Smooth muscle cell (in vitro differentiated cells): ENCODE measurements around the gene KIAA1328. TPM values are rescaled to one million over a fixed set of nuclear protein-coding genes. Genes with fewer than 3 reads are reported as not detected.
"Not testable (repeated sequence)": the region's sequence is repeated elsewhere in the genome, so short reads cannot be mapped to it uniquely, and the experiment has no call there.

Source experiments
- DNase-seq: peaks from one replicate; lab custom pipeline; 2025; ENCODE audit not compliant: unreplicated experiment; lab: John Stamatoyannopoulos, UW
- H2AFZ ChIP-seq: fragments of 200-600 bp; sonication (generic); 2 replicates; pipeline ENCODE4 v1.6.0; 2016; ENCODE audit warnings: antibody characterized with exemption, low read depth, mild to moderate bottlenecking
- H3F3A ChIP-seq: fragments of 200-600 bp; sonication (generic); 2 replicates; pipeline ENCODE4 v1.6.0; 2017; ENCODE audit warnings: antibody characterized with exemption, low read depth
- H3K27ac ChIP-seq: fragments of 200-600 bp; sonication (generic); 2 replicates; pipeline ENCODE4 v1.5.1; 2016; ENCODE audit warnings: low read depth, mild to moderate bottlenecking
- H3K27me3 ChIP-seq: fragments of 200-600 bp; sonication (generic); 2 replicates; pipeline ENCODE4 v1.6.1; 2016; ENCODE audit warnings: low read depth, mild to moderate bottlenecking
- H3K36me3 ChIP-seq: fragments of 200-600 bp; sonication (generic); 2 replicates; pipeline ENCODE4 v1.5.1; 2016; ENCODE audit warnings: low read depth
- H3K4me1 ChIP-seq: fragments of 200-600 bp; sonication (generic); 2 replicates; pipeline ENCODE4 v1.5.1; 2016; ENCODE audit warnings: low read depth
- H3K4me2 ChIP-seq: fragments of 200-600 bp; sonication (generic); 2 replicates; pipeline ENCODE4 v1.6.0; 2016; ENCODE audit warnings: mild to moderate bottlenecking
- H3K4me3 ChIP-seq: fragments of 200-600 bp; sonication (generic); 2 replicates; pipeline ENCODE4 v1.5.1; 2016; ENCODE audit warnings: mild to moderate bottlenecking
- H3K79me2 ChIP-seq: fragments of 200-600 bp; sonication (generic); 2 replicates; pipeline ENCODE4 v1.6.0; 2016; ENCODE audit warnings: low read depth, mild to moderate bottlenecking
- H3K9ac ChIP-seq: fragments of 200-600 bp; sonication (generic); 2 replicates; pipeline ENCODE4 v1.6.0; 2016; ENCODE audit warnings: low read depth
- H3K9me3 ChIP-seq: fragments of 200-600 bp; sonication (generic); replicated peaks from 2 replicates; pipeline ENCODE4 v1.5.1; 2016; ENCODE audit warnings: low read depth
- H4K20me1 ChIP-seq: fragments of 200-600 bp; sonication (generic); 2 replicates; pipeline ENCODE4 v1.6.0; 2016; ENCODE audit warnings: low read depth
- WGBS: methylation state at CpG from one replicate; pipeline ENCODE4 v1.1.7; 2016; ENCODE audit warnings: low lambda C conversion rate; 5-methylcytosine and 5-hydroxymethylcytosine counted together
- polyA plus RNA-seq: library from polyadenylated mRNA; unstranded; fragments of >200 nt; fragmentation: Nextera tagmentation; extraction: Ambion mirVana; gene quantifications from 2 replicates; pipeline ENCODE4 v1.2.1, GENCODE V29; 2016
- total RNA-seq: library from RNA; depleted of rRNA; stranded (reverse); fragments of >200 nt; gene quantifications from 2 replicates; pipeline ENCODE4 v1.2.3, GENCODE V29; 2014
- TF ChIP-seq, protein P1 (sequence below): fragments of 200-600 bp; sonication (generic); IDR thresholded peaks from 2 replicates; pipeline ENCODE4 v1.5.1; 2017; ENCODE audit warnings: borderline replicate concordance, mild to moderate bottlenecking, antibody characterized with exemption; ENCODE audit not compliant: insufficient read depth, poor library complexity, severe bottlenecking

Gene KIAA1328
- total and polyA plus RNA-seq, 2 experiments from 2014 or later, result 2.2 to 11.7 TPM

DNA sequence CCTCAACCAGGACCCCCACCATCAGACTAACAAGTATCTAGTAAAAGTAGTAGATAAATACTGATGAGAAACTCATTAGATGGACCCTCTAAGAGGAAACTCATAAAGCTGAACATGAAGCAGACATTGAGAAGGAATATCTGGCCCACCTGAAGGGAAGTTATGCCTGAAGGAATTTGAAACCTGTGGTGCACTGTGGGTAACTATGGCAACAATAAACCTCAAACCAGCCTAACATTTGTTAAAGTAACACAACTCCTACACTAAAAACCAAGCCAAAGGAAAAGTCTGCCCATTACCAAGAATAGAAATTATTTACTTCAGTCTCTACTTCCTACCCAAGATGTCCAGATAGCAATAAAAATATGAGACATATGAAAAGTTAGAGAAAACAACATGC, 43.4 kb downstream of the KIAA1328 start:
- H3K4me1 ChIP-seq, result no peaks in the 10 kb centered on the region
- no peak for DNase-seq
- H3K4me3 ChIP-seq, result no peak overlapping the region

DNA sequence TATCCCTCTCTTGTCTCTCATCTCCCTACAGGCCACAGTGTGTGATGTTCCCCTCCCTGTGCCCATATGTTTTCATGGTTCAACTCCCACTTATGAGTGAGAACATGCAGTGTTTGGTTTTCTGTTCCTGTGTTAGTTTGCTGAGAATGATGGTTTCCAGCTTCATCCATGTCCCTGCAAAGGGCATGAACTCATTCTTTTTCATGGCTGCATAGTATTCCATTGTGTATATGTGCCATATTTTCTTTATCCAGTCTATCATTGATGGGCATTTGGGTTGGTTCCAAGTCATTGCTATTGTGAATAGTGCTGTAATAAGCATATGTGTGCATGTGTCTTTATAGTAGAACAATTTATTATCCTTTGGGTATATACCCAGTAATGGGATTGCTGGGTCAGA, 44.9 kb downstream of the KIAA1328 start:
- H3K27me3 ChIP-seq, H3K4me1 ChIP-seq, H3F3A ChIP-seq, H3K9me3 ChIP-seq, H4K20me1 ChIP-seq, H3K79me2 ChIP-seq, H3K4me3 ChIP-seq, H3K4me2 ChIP-seq, H3K36me3 ChIP-seq, H3K27ac ChIP-seq, H2AFZ ChIP-seq, DNase-seq, H3K9ac ChIP-seq: not testable (repeated sequence)

More for the DNA sequence above, 43.4 kb downstream of the KIAA1328 start:
- Histone ChIP-seq H3K4me2 (no peak overlapping the region), H3K27ac (no peak overlapping the region), H3K9ac (no peak overlapping the region), H4K20me1 (no peaks in the 10 kb centered on the region), H3K36me3 (peaks cover 8% of the 10 kb centered on the region), H2AFZ (no peak overlapping the region), H3K79me2 (no peaks in the 10 kb centered on the region), H3F3A (no peaks in the 10 kb centered on the region), H3K27me3 (no peaks in the 10 kb centered on the region), H3K9me3 (peaks cover 5% of the 10 kb centered on the region)
- TF ChIP-seq, protein P1, sequence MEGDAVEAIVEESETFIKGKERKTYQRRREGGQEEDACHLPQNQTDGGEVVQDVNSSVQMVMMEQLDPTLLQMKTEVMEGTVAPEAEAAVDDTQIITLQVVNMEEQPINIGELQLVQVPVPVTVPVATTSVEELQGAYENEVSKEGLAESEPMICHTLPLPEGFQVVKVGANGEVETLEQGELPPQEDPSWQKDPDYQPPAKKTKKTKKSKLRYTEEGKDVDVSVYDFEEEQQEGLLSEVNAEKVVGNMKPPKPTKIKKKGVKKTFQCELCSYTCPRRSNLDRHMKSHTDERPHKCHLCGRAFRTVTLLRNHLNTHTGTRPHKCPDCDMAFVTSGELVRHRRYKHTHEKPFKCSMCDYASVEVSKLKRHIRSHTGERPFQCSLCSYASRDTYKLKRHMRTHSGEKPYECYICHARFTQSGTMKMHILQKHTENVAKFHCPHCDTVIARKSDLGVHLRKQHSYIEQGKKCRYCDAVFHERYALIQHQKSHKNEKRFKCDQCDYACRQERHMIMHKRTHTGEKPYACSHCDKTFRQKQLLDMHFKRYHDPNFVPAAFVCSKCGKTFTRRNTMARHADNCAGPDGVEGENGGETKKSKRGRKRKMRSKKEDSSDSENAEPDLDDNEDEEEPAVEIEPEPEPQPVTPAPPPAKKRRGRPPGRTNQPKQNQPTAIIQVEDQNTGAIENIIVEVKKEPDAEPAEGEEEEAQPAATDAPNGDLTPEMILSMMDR, result no peak

DNA sequence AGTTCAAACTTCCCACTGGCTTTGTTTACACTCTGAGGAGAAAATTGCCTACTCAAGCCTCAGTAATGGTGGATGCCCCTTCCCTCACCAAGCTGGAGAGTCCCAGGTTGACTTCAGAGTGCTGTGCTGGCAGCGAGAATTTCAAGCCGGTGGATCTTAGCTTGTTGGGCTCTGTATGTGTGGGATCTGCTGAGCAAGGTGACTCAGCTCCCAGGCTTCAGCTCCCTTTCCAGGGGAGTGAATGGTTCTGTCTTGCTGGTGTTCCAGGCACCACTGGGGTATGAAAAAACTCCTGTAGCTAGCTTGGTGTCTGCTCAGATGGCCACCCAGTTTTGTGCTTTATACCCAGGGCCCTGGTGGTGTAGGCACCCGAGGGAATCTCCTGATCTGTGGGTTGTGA, 50.9 kb downstream of the KIAA1328 start:
- not testable (repeated sequence) for H3K36me3 ChIP-seq, H3K4me1 ChIP-seq, H4K20me1 ChIP-seq, H3K4me3 ChIP-seq, H3K4me2 ChIP-seq, H2AFZ ChIP-seq, DNase-seq, H3K27me3 ChIP-seq, H3K79me2 ChIP-seq, H3K9ac ChIP-seq, H3F3A ChIP-seq, H3K27ac ChIP-seq, H3K9me3 ChIP-seq
- 94% methylated on average over 3 of the region's 3 CpGs for WGBS

DNA sequence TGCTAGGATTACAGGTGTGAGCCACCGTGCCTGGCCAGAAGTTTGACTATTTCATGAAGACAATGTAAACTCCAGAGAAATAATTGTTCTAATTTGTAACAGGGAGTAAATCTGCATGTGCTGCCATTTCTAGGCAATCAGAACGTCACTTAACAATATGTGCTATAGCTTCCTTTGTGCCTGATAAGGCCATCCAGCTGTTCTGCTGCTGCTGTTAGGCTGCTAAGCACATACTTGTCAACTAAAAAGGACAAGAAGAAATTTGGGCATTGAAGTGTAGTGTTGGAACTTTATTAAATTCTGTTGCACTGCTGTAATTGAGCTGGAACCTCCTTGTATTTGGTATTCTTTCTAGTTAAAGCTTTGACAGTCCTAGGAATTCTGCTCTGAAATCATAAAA, 57.1 kb downstream of the KIAA1328 start:
- no peaks in the 10 kb centered on the region for H3K9me3 ChIP-seq
- H3K27me3 ChIP-seq, result no peaks in the 10 kb centered on the region
- no peaks in the 10 kb centered on the region for H3F3A ChIP-seq
- H4K20me1 ChIP-seq, result no peaks in the 10 kb centered on the region
- TF ChIP-seq, protein P1, result no peak
- WGBS, result 80% methylated on average over 2 of the region's 2 CpGs
- H3K4me3 ChIP-seq, result no peak overlapping the region
- no peaks in the 10 kb centered on the region for H3K36me3 ChIP-seq
- no peak overlapping the region for H2AFZ ChIP-seq
- no peak overlapping the region for H3K27ac ChIP-seq
- no peak for DNase-seq
- H3K4me1 ChIP-seq, result no peaks in the 10 kb centered on the region
- no peaks in the 10 kb centered on the region for H3K79me2 ChIP-seq
- no peak overlapping the region for H3K9ac ChIP-seq
- no peak overlapping the region for H3K4me2 ChIP-seq

DNA sequence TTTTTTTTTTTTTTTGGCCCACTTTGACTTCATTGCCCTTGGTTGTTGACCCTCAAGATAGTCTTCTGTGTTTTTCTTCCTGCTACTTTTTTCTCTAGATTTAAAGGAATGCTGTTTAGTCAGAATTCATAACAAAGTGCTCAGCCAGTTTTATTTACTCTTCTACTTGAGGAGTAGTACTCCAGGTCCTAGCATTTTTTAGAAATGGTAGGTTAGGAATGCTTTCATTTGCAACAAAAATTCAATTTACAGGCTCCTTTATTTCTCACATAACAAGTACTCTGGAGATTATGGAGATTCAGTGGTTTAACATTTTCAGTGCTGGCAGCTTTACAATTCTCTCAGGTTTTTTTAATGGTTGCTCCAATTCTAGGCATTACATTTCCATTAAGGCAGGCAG, 58.2 kb downstream of the KIAA1328 start:
- no peak overlapping the region for H3K4me2 ChIP-seq
- no peaks in the 10 kb centered on the region for H3K4me1 ChIP-seq
- no peak overlapping the region for H3K27ac ChIP-seq

More for the DNA sequence above, 58.2 kb downstream of the KIAA1328 start:
- no peak for DNase-seq
- no peak overlapping the region for H2AFZ ChIP-seq
- H3K27me3 ChIP-seq, result no peaks in the 10 kb centered on the region
- H4K20me1 ChIP-seq, result no peaks in the 10 kb centered on the region
- H3K9ac ChIP-seq, result no peak overlapping the region
- TF ChIP-seq, protein P1, result no peak
- no peaks in the 10 kb centered on the region for H3K79me2 ChIP-seq
- no peaks in the 10 kb centered on the region for H3K9me3 ChIP-seq
- no peak overlapping the region for H3K4me3 ChIP-seq
- H3F3A ChIP-seq, result no peaks in the 10 kb centered on the region
- no peaks in the 10 kb centered on the region for H3K36me3 ChIP-seq
